ENCODE measurements around the gene TERT.

- no peak for TF ChIP-seq EZH2phosphoT487 (IDR thresholded peaks at IDR 0.05; ENCODE audit: low read depth, severe bottlenecking, unreplicated experiment)
- no peak for TF ChIP-seq CTCF (IDR thresholded peaks at IDR 0.05; ENCODE audit: poor library complexity)
- no peak for TF ChIP-seq EZH2 (IDR thresholded peaks at IDR 0.05; ENCODE audit: borderline replicate concordance)
Observed at GRCh38 chr5:1334831-1335539, 40.1 kb upstream of the TERT start.

All from hepatocyte (in vitro differentiated cells).